Keratinocyte (primary cell): ENCODE results near the gene CTNNBL1. TPM values are rescaled to one million over a fixed set of nuclear protein-coding genes. Genes with fewer than 3 reads are reported as not detected.
A peak's percentile ranks its signal among the peaks of the same experiment; 100 is the strongest.

Experiments used
- DNase-seq: peaks from one replicate; pipeline ENCODE4 v3.0.0-alpha.2; 2011; ENCODE audit warnings: low read depth, missing footprints, low spot score
- FAIRE-seq: peaks from 2 replicates; lab custom pipeline; 2011; peaks lifted over from hg19 to GRCh38; lab: Jason Lieb, UNC
- H2AFZ ChIP-seq: 2 replicates; pipeline ENCODE4 v1.6.0; 2012; ENCODE audit warnings: low read length, control low read depth, inconsistent platforms; ENCODE audit not compliant: control insufficient read depth
- H3K27ac ChIP-seq: 2 replicates; pipeline ENCODE4 v1.5.1; 2011; ENCODE audit warnings: low read length; ENCODE audit not compliant: control insufficient read depth, insufficient read depth
- H3K27me3 ChIP-seq: 3 replicates; pipeline ENCODE4 v1.6.0; 2011; ENCODE audit warnings: low read length; ENCODE audit not compliant: control insufficient read depth, insufficient read depth; ENCODE audit errors: extremely low read depth
- H3K36me3 ChIP-seq, 2 experiments: 2 replicates in 1 of 2; 3 replicates in 1 of 2; pipeline ENCODE4 v1.5.1; 2011; ENCODE audit warnings: low read length in 2 of 2, mild to moderate bottlenecking in 1 of 2; ENCODE audit not compliant: control insufficient read depth in 2 of 2, insufficient read depth in 2 of 2; ENCODE audit errors: extremely low read depth in 1 of 2
- H3K4me1 ChIP-seq: 3 replicates; pipeline ENCODE4 v1.5.1; 2011; ENCODE audit warnings: low read length; ENCODE audit not compliant: control insufficient read depth, insufficient read depth; ENCODE audit errors: extremely low read depth
- H3K4me2 ChIP-seq: 3 replicates; pipeline ENCODE4 v1.6.0; 2011; ENCODE audit warnings: low read depth, low read length; ENCODE audit not compliant: control insufficient read depth, insufficient read depth; ENCODE audit errors: extremely low read depth
- H3K4me3 ChIP-seq, 3 experiments: fragments of 200-600 bp in 1 of 3; sonication (generic) in 1 of 3; 2 replicates in 2 of 3; 3 replicates in 1 of 3; pipeline ENCODE4 v1.5.1; 2011 to 2016; ENCODE audit warnings: low read length in 3 of 3, mild to moderate bottlenecking in 3 of 3, control low read depth in 2 of 3, inconsistent platforms in 1 of 3, low read depth in 1 of 3, mixed read lengths in 1 of 3, mixed run types in 1 of 3, moderate library complexity in 1 of 3; ENCODE audit not compliant: control insufficient read depth in 2 of 3, insufficient read depth in 2 of 3; ENCODE audit errors: extremely low read depth in 1 of 3
- H3K79me2 ChIP-seq: 2 replicates; pipeline ENCODE4 v1.6.0; 2012; ENCODE audit warnings: low read length; ENCODE audit not compliant: control insufficient read depth, insufficient read depth
- H3K9ac ChIP-seq: 3 replicates; pipeline ENCODE4 v1.6.0; 2011; ENCODE audit warnings: low read length; ENCODE audit not compliant: control insufficient read depth, insufficient read depth; ENCODE audit errors: extremely low read depth
- H3K9me1 ChIP-seq: 3 replicates; pipeline ENCODE4 v1.6.0; 2011; ENCODE audit warnings: low read length; ENCODE audit not compliant: control insufficient read depth, insufficient read depth; ENCODE audit errors: extremely low read depth
- H3K9me3 ChIP-seq: 2 replicates; pipeline ENCODE4 v1.5.1; 2012; ENCODE audit warnings: low read depth, low read length; ENCODE audit not compliant: control insufficient read depth
- H4K20me1 ChIP-seq: 3 replicates; pipeline ENCODE4 v1.6.0; 2011; ENCODE audit warnings: low read length; ENCODE audit not compliant: control insufficient read depth, insufficient read depth; ENCODE audit errors: extremely low read depth
- CTCF ChIP-seq, 3 experiments: IDR thresholded peaks in 1 of 3; conservative IDR thresholded peaks in 1 of 3; optimal IDR thresholded peaks in 1 of 3; 2 replicates in 2 of 3; 3 replicates in 1 of 3; pipeline versions ENCODE3 to v1.5.1; 2011; ENCODE audit warnings: low read length in 3 of 3, mild to moderate bottlenecking in 3 of 3, moderate library complexity in 2 of 3, control low read depth in 1 of 3, inconsistent platforms in 1 of 3; ENCODE audit not compliant: insufficient read depth in 2 of 3; ENCODE audit errors: extremely low read depth in 1 of 3
- EZH2 ChIP-seq: IDR thresholded peaks from one replicate; pipeline ENCODE4 v1.6.1; 2012; ENCODE audit warnings: inconsistent platforms, mild to moderate bottlenecking, low read length, moderate library complexity
- dilution Hi-C: fragments of 300-500 bp; cut with MboI; formaldehyde crosslinking; loops from one replicate; pipeline ENCODE4 v1.7.0; 2020; ENCODE audit warnings: low sequenced_read_pairs; ENCODE audit not compliant: extremely low pct_ligation_motif_present
- polyA plus RNA-seq, 5 experiments: library from polyadenylated mRNA; depleted of rRNA in 3 of 5; stranded (reverse) in 3 of 5; stranded (forward) in 1 of 5; unstranded in 1 of 5; fragments of >200 nt; gene quantifications; 1 replicate in 1 of 5; 2 replicates in 3 of 5; 3 replicates in 1 of 5; pipeline versions ENCODE4 v1.2.1 to v1.2.3, GENCODE V29; 2011 to 2012; ENCODE audit warnings: missing spikeins in 2 of 5, low read depth in 1 of 5, low replicate concordance in 1 of 5

The CTNNBL1 gene
- polyA plus RNA-seq, 1 donor (not counting 4 experiments of a cell fraction or from before 2014, with no cell fraction given): 37.0 TPM

GRCh38 chr20:37901654-37902503, 208.0 kb downstream of the CTNNBL1 start:
- Histone ChIP-seq H3K9ac (no peak overlapping the region), H3K79me2 (no peaks in the 10 kb centered on the region), H3K9me3 (no peaks in the 10 kb centered on the region), H3K4me3 (peak overlapping the region; percentile 39 to 60 (median 57)), H3K4me1 (peaks cover 26% of the 10 kb centered on the region), H3K9me1 (no peaks in the 10 kb centered on the region), H2AFZ (no peak overlapping the region), H3K4me2 (peak overlapping the region; percentile 45), H4K20me1 (no peaks in the 10 kb centered on the region), H3K36me3 (no peaks in the 10 kb centered on the region), H3K27ac (no peak overlapping the region), H3K27me3 (peaks cover 32% of the 10 kb centered on the region)
- FAIRE-seq: no peak
- DNase-seq: no peak
- dilution Hi-C loops: no loop called here
- TF ChIP-seq CTCF (optimal IDR thresholded peaks at IDR 0.05 in 1 of 3, IDR thresholded peaks at IDR 0.05 in 1 of 3, conservative IDR thresholded peaks at IDR 0.05 in 1 of 3; ENCODE audit: extremely low read depth in 1 of 3, insufficient read depth in 2 of 3, low read length in 3 of 3) (peak; percentile 38 to 71 (median 56)), EZH2 (peak; percentile 79)

DNA sequence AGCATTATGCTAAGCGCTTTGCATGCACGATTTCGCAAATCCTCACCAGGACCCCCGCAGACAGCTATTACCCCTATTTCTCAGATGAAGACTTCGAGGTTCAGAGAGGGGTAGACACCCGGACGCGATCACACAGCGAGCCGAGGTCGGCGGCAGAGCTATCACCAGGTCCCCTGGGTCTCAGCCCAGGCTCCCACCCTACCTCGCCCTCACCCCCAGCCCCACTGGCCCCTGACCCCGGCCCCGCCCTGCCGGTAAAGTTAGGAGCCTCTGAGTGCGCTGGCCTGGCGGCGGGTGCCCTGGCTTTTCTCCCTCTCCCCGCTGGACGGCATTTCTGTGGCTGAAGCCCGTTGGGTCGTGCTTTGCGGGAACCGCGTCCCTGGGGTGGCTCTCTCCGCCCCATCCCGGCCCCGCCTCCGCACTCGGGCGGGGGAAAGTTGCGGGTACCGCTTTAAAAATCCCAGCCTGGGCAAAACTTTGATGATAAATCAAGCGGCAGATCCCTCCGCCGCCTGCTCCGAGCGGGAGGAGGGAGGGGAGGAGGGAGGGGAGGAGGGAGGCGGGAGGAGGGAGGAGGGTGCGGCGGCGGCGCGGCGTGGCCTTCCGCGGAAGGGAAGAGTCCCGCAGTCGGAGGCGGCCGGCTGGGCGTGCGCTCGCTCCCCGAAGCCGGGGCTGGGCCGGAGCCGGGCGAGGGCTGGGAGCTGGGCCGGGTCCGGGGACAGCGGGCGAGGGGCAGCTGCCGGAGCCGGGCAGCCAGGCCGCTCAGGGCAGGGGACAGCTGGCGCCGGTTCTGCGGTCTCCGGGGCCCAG, 208.9 kb downstream of the CTNNBL1 start, which contains the start of gene VSTM2L:
Gene VSTM2L, plus strand, starts transcription at position 624 of the 810 bp plus-strand sequence. CDS start 224 bp downstream, outside the sequence.
- TF ChIP-seq CTCF (optimal IDR thresholded peaks at IDR 0.05 in 1 of 3, IDR thresholded peaks at IDR 0.05 in 1 of 3, conservative IDR thresholded peaks at IDR 0.05 in 1 of 3; ENCODE audit: extremely low read depth in 1 of 3, insufficient read depth in 2 of 3, low read length in 3 of 3) (no peak), EZH2 (no peak)
- DNase-seq (no peak), FAIRE-seq (no peak)
- Histone ChIP-seq H3K4me2 (peak within 1 kb of the TSS; percentile 45), H3K9me1 (no peaks in the 10 kb centered on the region), H3K36me3 (no peaks in the 10 kb centered on the region), H3K79me2 (no peaks in the 10 kb centered on the region), H3K9ac (no peak within 1 kb of the TSS), H3K27ac (no peak within 1 kb of the TSS), H2AFZ (peak within 1 kb of the TSS; percentile 9), H3K27me3 (peaks cover 32% of the 10 kb centered on the region), H4K20me1 (no peaks in the 10 kb centered on the region), H3K4me1 (peaks cover 25% of the 10 kb centered on the region), H3K9me3 (no peaks in the 10 kb centered on the region), H3K4me3 (peak within 1 kb of the TSS; percentile 41 to 60 (median 57))
- dilution Hi-C loops: no loop called here
